Trophoblast cell (in vitro differentiated cells and primary cell): ENCODE results near the gene COL13A1.
A peak's percentile ranks its signal among the peaks of the same experiment; 100 is the strongest.

Experiments
- DNase-seq, 2 donors: peaks; one replicate each; pipeline ENCODE4 v3.0.0-alpha.2; 2016
- H2AFZ ChIP-seq: 2 replicates; pipeline ENCODE4 v1.6.1; 2013; ENCODE audit warnings: low read length, moderate library complexity, mild to moderate bottlenecking; ENCODE audit not compliant: insufficient read depth, poor library complexity
- H2AK5ac ChIP-seq: 2 replicates; pipeline ENCODE4 v1.6.1; 2013; ENCODE audit warnings: mild to moderate bottlenecking, low read length
- H2BK120ac ChIP-seq: 2 replicates; pipeline ENCODE4 v1.6.1; 2013; ENCODE audit warnings: low read length, mild to moderate bottlenecking, moderate library complexity; ENCODE audit not compliant: insufficient read depth, poor library complexity
- H2BK12ac ChIP-seq: 2 replicates; pipeline ENCODE4 v1.6.1; 2013; ENCODE audit warnings: mild to moderate bottlenecking, low read length, moderate library complexity
- H2BK5ac ChIP-seq: 2 replicates; pipeline ENCODE4 v1.6.1; 2013; ENCODE audit warnings: low read length, low read depth, moderate library complexity, mild to moderate bottlenecking; ENCODE audit not compliant: poor library complexity
- H3K14ac ChIP-seq: 2 replicates; pipeline ENCODE4 v1.6.1; 2013; ENCODE audit warnings: mild to moderate bottlenecking, low read length
- H3K18ac ChIP-seq: 2 replicates; pipeline ENCODE4 v1.6.1; 2013; ENCODE audit warnings: mild to moderate bottlenecking, low read length
- H3K23ac ChIP-seq: 2 replicates; pipeline ENCODE4 v1.6.1; 2013; ENCODE audit warnings: low read length
- H3K27ac ChIP-seq: 2 replicates; pipeline ENCODE4 v1.5.1; 2013; ENCODE audit warnings: low read depth, mild to moderate bottlenecking, inconsistent platforms, low read length, moderate library complexity
- H3K27me3 ChIP-seq: 2 replicates; pipeline ENCODE4 v1.6.1; 2013; ENCODE audit warnings: inconsistent platforms, mild to moderate bottlenecking, low read length, moderate library complexity; ENCODE audit not compliant: insufficient read depth
- H3K36me3 ChIP-seq, 2 experiments: 1 replicate in 1 of 2; 2 replicates in 1 of 2; pipeline ENCODE4 v1.6.1; 2013; ENCODE audit warnings: low read length in 2 of 2, mild to moderate bottlenecking in 2 of 2, moderate library complexity in 1 of 2; ENCODE audit not compliant: insufficient read depth in 2 of 2, control insufficient read depth in 1 of 2
- H3K4ac ChIP-seq: 2 replicates; pipeline ENCODE4 v1.6.1; 2013; ENCODE audit warnings: low read depth, mild to moderate bottlenecking, low read length, moderate library complexity
- H3K4me1 ChIP-seq, 2 experiments: 1 replicate in 1 of 2; 2 replicates in 1 of 2; pipeline ENCODE4 v1.6.1; 2013; ENCODE audit warnings: low read length in 2 of 2, mild to moderate bottlenecking in 2 of 2, moderate library complexity in 1 of 2; ENCODE audit not compliant: insufficient read depth in 2 of 2, control insufficient read depth in 1 of 2
- H3K4me2 ChIP-seq: 2 replicates; pipeline ENCODE4 v1.6.1; 2013; ENCODE audit warnings: inconsistent platforms, mild to moderate bottlenecking, low read length, moderate library complexity
- H3K4me3 ChIP-seq: 2 replicates; pipeline ENCODE4 v1.5.1; 2013; ENCODE audit warnings: mild to moderate bottlenecking, low read depth, low read length, inconsistent platforms
- H3K79me1 ChIP-seq: one replicate; pipeline ENCODE4 v1.6.1; 2013; ENCODE audit warnings: low read length
- H3K79me2 ChIP-seq: 2 replicates; pipeline ENCODE4 v1.6.1; 2013; ENCODE audit warnings: low read length, mild to moderate bottlenecking; ENCODE audit not compliant: control insufficient read depth, insufficient read depth, poor library complexity
- H3K9ac ChIP-seq: 2 replicates; pipeline ENCODE4 v1.6.1; 2013; ENCODE audit warnings: mild to moderate bottlenecking, low read length
- H3K9me3 ChIP-seq: 2 replicates; pipeline ENCODE4 v1.6.1; 2013; ENCODE audit warnings: low read depth, mild to moderate bottlenecking, control low read depth, inconsistent platforms, low read length; ENCODE audit not compliant: insufficient read depth
- H4K12ac ChIP-seq: 2 replicates; pipeline ENCODE4 v1.6.1; 2013; ENCODE audit warnings: low read depth, mild to moderate bottlenecking, low read length, moderate library complexity
- H4K8ac ChIP-seq: 2 replicates; pipeline ENCODE4 v1.6.1; 2013; ENCODE audit warnings: low read depth, mild to moderate bottlenecking, low read length, moderate library complexity
- H4K91ac ChIP-seq: one replicate; pipeline ENCODE4 v1.6.1; 2013; ENCODE audit warnings: low read depth, mild to moderate bottlenecking, low read length, moderate library complexity
- WGBS: extraction: QIAGEN DNeasy Blood & Tissue Kit; methylation state at CpG from one replicate; pipeline ENCODE4 v1.1.7; 2013; ENCODE audit warnings: missing lambda C conversion rate; ENCODE audit not compliant: insufficient read length, insufficient coverage; ENCODE audit errors: extremely low coverage; 5-methylcytosine and 5-hydroxymethylcytosine counted together

COL13A1 gene

GRCh38 chr10:69769395-69769992 is 32.2 kb upstream of the COL13A1 start:
- H3K14ac ChIP-seq = no peak overlapping the region
- H3K9me3 ChIP-seq = peaks cover 4% of the 10 kb centered on the region
- no peak overlapping the region for H4K12ac ChIP-seq
- H3K27me3 ChIP-seq = no peaks in the 10 kb centered on the region
- no peaks in the 10 kb centered on the region for H3K79me1 ChIP-seq
- H2BK12ac ChIP-seq = no peak overlapping the region
- H3K4me1 ChIP-seq = peaks cover 0 to 4% of the 10 kb centered on the region in 2 experiments
- H3K36me3 ChIP-seq = no peaks in the 10 kb centered on the region
- peak; percentile 4 to 31 for DNase-seq
- no peak overlapping the region for H3K4ac ChIP-seq
- H3K18ac ChIP-seq = no peak overlapping the region
- no peak overlapping the region for H3K4me3 ChIP-seq
- H3K9ac ChIP-seq = no peak overlapping the region
- H3K79me2 ChIP-seq = no peaks in the 10 kb centered on the region
- H2AK5ac ChIP-seq = no peak overlapping the region
- no peak overlapping the region for H4K91ac ChIP-seq
- H2AFZ ChIP-seq = no peak overlapping the region
- H2BK120ac ChIP-seq = no peak overlapping the region
- no peak overlapping the region for H3K23ac ChIP-seq
- no peak overlapping the region for H4K8ac ChIP-seq
- H2BK5ac ChIP-seq = no peak overlapping the region
- H3K27ac ChIP-seq = no peak overlapping the region
- no CpG with 5 or more reads among the region's 10 CpGs for WGBS
- H3K4me2 ChIP-seq = no peak overlapping the region

- no peak overlapping the region for H3K9ac ChIP-seq
- H3K14ac ChIP-seq = no peak overlapping the region
- H4K8ac ChIP-seq = no peak overlapping the region
- no peak overlapping the region for H2BK120ac ChIP-seq
- DNase-seq = no peak
- no peak overlapping the region for H3K4me2 ChIP-seq
- H2AFZ ChIP-seq = no peak overlapping the region
- no peak overlapping the region for H2BK5ac ChIP-seq
- H3K4ac ChIP-seq = no peak overlapping the region
- no peak overlapping the region for H3K4me3 ChIP-seq
- no peak overlapping the region for H4K12ac ChIP-seq
- no CpG with 5 or more reads among the region's 8 CpGs for WGBS
- H3K4me1 ChIP-seq = peaks cover 0 to 4% of the 10 kb centered on the region in 2 experiments
- H3K27ac ChIP-seq = no peak overlapping the region
- H2BK12ac ChIP-seq = no peak overlapping the region
- no peaks in the 10 kb centered on the region for H3K36me3 ChIP-seq
- H3K27me3 ChIP-seq = no peaks in the 10 kb centered on the region
- no peak overlapping the region for H3K23ac ChIP-seq
- H2AK5ac ChIP-seq = no peak overlapping the region
- no peak overlapping the region for H4K91ac ChIP-seq
- H3K79me1 ChIP-seq = no peaks in the 10 kb centered on the region
- no peaks in the 10 kb centered on the region for H3K79me2 ChIP-seq
- H3K9me3 ChIP-seq = peaks cover 4% of the 10 kb centered on the region
- H3K18ac ChIP-seq = no peak overlapping the region
These were observed 28.6 kb upstream of the COL13A1 start for GRCh38 chr10:69772933-69773704.

- no peak overlapping the region for H3K4me2 ChIP-seq
- no peak overlapping the region for H3K18ac ChIP-seq
- H3K79me2 ChIP-seq = no peaks in the 10 kb centered on the region
- no peak overlapping the region for H3K4ac ChIP-seq
- H4K91ac ChIP-seq = no peak overlapping the region
- H3K14ac ChIP-seq = no peak overlapping the region
- H3K9ac ChIP-seq = no peak overlapping the region
- no peak for DNase-seq
- no peak overlapping the region for H2AK5ac ChIP-seq
- H3K23ac ChIP-seq = no peak overlapping the region
- no peak overlapping the region for H4K8ac ChIP-seq
- H2BK120ac ChIP-seq = no peak overlapping the region
- H3K27me3 ChIP-seq = no peaks in the 10 kb centered on the region
- peaks cover 4% of the 10 kb centered on the region for H3K9me3 ChIP-seq
- no peaks in the 10 kb centered on the region for H3K4me1 ChIP-seq
- H2AFZ ChIP-seq = no peak overlapping the region
- no peak overlapping the region for H4K12ac ChIP-seq
- H3K79me1 ChIP-seq = no peaks in the 10 kb centered on the region
- no CpG with 5 or more reads among the region's 2 CpGs for WGBS
- no peak overlapping the region for H3K4me3 ChIP-seq
- H2BK5ac ChIP-seq = no peak overlapping the region
- no peaks in the 10 kb centered on the region for H3K36me3 ChIP-seq
- H3K27ac ChIP-seq = no peak overlapping the region
- H2BK12ac ChIP-seq = no peak overlapping the region
These were observed 27.1 kb upstream of the COL13A1 start for GRCh38 chr10:69774596-69774995.

GRCh38 chr10:69780077-69780476 is 21.6 kb upstream of the COL13A1 start:
- Histone ChIP-seq H4K8ac (no peak overlapping the region), H3K23ac (no peak overlapping the region), H2AFZ (no peak overlapping the region), H3K27ac (no peak overlapping the region), H2BK5ac (no peak overlapping the region), H3K18ac (no peak overlapping the region), H3K27me3 (peaks cover 3% of the 10 kb centered on the region), H2AK5ac (no peak overlapping the region), H3K4me2 (no peak overlapping the region), H3K4ac (no peak overlapping the region), H3K14ac (no peak overlapping the region), H3K9ac (no peak overlapping the region), H4K12ac (no peak overlapping the region), H3K4me3 (no peak overlapping the region), H3K79me2 (no peaks in the 10 kb centered on the region), H3K4me1 (no peaks in the 10 kb centered on the region), H3K36me3 (no peaks in the 10 kb centered on the region), H3K79me1 (no peaks in the 10 kb centered on the region), H2BK120ac (no peak overlapping the region), H2BK12ac (no peak overlapping the region), H4K91ac (no peak overlapping the region), H3K9me3 (peaks cover 2% of the 10 kb centered on the region)
- no peak for DNase-seq
- no CpG with 5 or more reads among the region's 5 CpGs for WGBS
